Measurements from ENCODE around the gene HIVEP3.
"Not testable (repeated sequence)": the region's sequence is repeated elsewhere in the genome, so short reads cannot be mapped to it uniquely, and the experiment has no call there.

HIVEP3 gene

GRCh38 chr1:41574842-41575241 is 343.9 kb downstream of the HIVEP3 start:
- no peak for DNase-seq

- peak; percentile 81 for DNase-seq
These were observed 344.7 kb downstream of the HIVEP3 start for GRCh38 chr1:41573785-41574713.

- no peak for DNase-seq
These were observed 345.5 kb downstream of the HIVEP3 start for GRCh38 chr1:41573194-41573593.

GRCh38 chr1:41572224-41572623 is 346.5 kb downstream of the HIVEP3 start:
- no peak for DNase-seq

GRCh38 chr1:41571041-41571440 is 347.7 kb downstream of the HIVEP3 start:
- no peak for DNase-seq

- DNase-seq: no peak
These were observed 350.5 kb downstream of the HIVEP3 start for GRCh38 chr1:41568204-41568603.

- DNase-seq: no peak
These were observed 351.8 kb downstream of the HIVEP3 start for GRCh38 chr1:41566969-41567368.

- DNase-seq: no peak
These were observed 352.3 kb downstream of the HIVEP3 start for GRCh38 chr1:41566274-41566885.

- no peak for DNase-seq
These were observed 353.8 kb downstream of the HIVEP3 start for GRCh38 chr1:41564741-41565475.

- no peak for DNase-seq
These were observed 356.4 kb downstream of the HIVEP3 start for GRCh38 chr1:41562328-41562727.

GRCh38 chr1:41560931-41561330 is 357.8 kb downstream of the HIVEP3 start:
- no peak for DNase-seq

- no peak for DNase-seq
These were observed 358.2 kb downstream of the HIVEP3 start for GRCh38 chr1:41560496-41560895.

GRCh38 chr1:41559331-41559730 is 359.4 kb downstream of the HIVEP3 start:
- no peak for DNase-seq

GRCh38 chr1:41558761-41559171 is 360.0 kb downstream of the HIVEP3 start:
- DNase-seq: no peak

- DNase-seq: no peak
These were observed 360.8 kb downstream of the HIVEP3 start for GRCh38 chr1:41557751-41558455.

- DNase-seq: not testable (repeated sequence)
These were observed 364.0 kb downstream of the HIVEP3 start for GRCh38 chr1:41554746-41555145.

- DNase-seq: no peak
These were observed 370.8 kb downstream of the HIVEP3 start for GRCh38 chr1:41547781-41548560.

GRCh38 chr1:41547336-41547735 is 371.4 kb downstream of the HIVEP3 start:
- no peak for DNase-seq

GRCh38 chr1:41546833-41547135 is 371.9 kb downstream of the HIVEP3 start:
- DNase-seq: no peak

GRCh38 chr1:41545996-41546832 is 372.5 kb downstream of the HIVEP3 start:
- DNase-seq: no peak

All from fibroblast of skin of back (primary cell).